ENCODE data around the gene ZBTB46. TPM values are rescaled to one million over a fixed set of nuclear protein-coding genes. Genes with fewer than 3 reads are reported as not detected.
A peak's percentile ranks its signal among the peaks of the same experiment; 100 is the strongest.

Gene ZBTB46
- total RNA-seq, 5 donors from 2014 or later (not counting 1 experiment from before 2014, with no cell fraction given), result 0.20 to 0.95 (median 0.30) TPM

- Mint-ChIP-seq H3K27ac (peak overlapping the region; percentile 83 to 85), H3K9me3 (no peaks in the 10 kb centered on the region), H3K4me1 (peaks cover 35 to 39% (median 39%) of the 10 kb centered on the region in 3 donors), H3K27me3 (no peaks in the 10 kb centered on the region), H3K4me3 (peak overlapping the region in 2 of 3 donors; percentile 21 to 67), H3K36me3 (peaks cover 9% of the 10 kb centered on the region)
- H3K27ac ChIP-seq (ENCODE audit: low read length), result no peak overlapping the region
- ChIA-PET CTCF (no interaction called here), POLR2A (no interaction called here)
- WGBS (ENCODE audit: insufficient coverage), result 54% methylated on average over 5 of the region's 7 CpGs
- H3K9me3 ChIP-seq, result no peaks in the 10 kb centered on the region
- DNase-seq (no peak), ATAC-seq (replicated peaks in 1 of 4) (no peak)
- peaks cover 7 to 8% of the 10 kb centered on the region in 2 donors for H3K36me3 ChIP-seq (ENCODE audit: control insufficient read depth in 2 of 2, extremely low read depth in 1 of 2, insufficient read depth in 1 of 2, low read length in 1 of 2)
- H3K4me1 ChIP-seq (ENCODE audit: control insufficient read depth in 1 of 2, extremely low read depth in 1 of 2, insufficient read depth in 2 of 2, low read length in 2 of 2), result peaks cover 7 to 45% of the 10 kb centered on the region in 2 experiments
- peaks cover 0 to 20% of the 10 kb centered on the region in 2 experiments for H3K27me3 ChIP-seq (replicated peaks in 1 of 2; ENCODE audit: control insufficient read depth in 2 of 2, extremely low read depth in 1 of 2, insufficient read depth in 2 of 2, low read length in 1 of 2)
- peak overlapping the region in 1 of 2 donors; percentile 29 for H3K4me3 ChIP-seq (ENCODE audit: control insufficient read depth in 1 of 2, extremely low read depth in 1 of 2, low read length in 1 of 2)
Observed at GRCh38 chr20:63859166-63859699, 28.2 kb upstream of the ZBTB46 start.

GRCh38 chr20:63858393-63859165 lies 27.5 kb upstream of the ZBTB46 start:
- no peak overlapping the region for H3K27ac ChIP-seq (ENCODE audit: low read length)

GRCh38 chr20:63857764-63858392 lies 26.8 kb upstream of the ZBTB46 start:
- POLR2A ChIA-PET, result no interaction called here
- H3K27ac Mint-ChIP-seq, result peak overlapping the region in 1 of 2 donors; percentile 67
- H3K27ac ChIP-seq (ENCODE audit: low read length), result no peak overlapping the region

More at GRCh38 chr20:63858393-63859165, 27.5 kb upstream of the ZBTB46 start:
- Mint-ChIP-seq H3K27me3 (no peaks in the 10 kb centered on the region), H3K9me3 (no peaks in the 10 kb centered on the region), H3K36me3 (peaks cover 9% of the 10 kb centered on the region), H3K4me3 (peak overlapping the region in 2 of 3 donors; percentile 34 to 67), H3K4me1 (peaks cover 28 to 33% (median 32%) of the 10 kb centered on the region in 3 donors), H3K27ac (peak overlapping the region; percentile 83 to 85)
- H3K4me1 ChIP-seq (ENCODE audit: control insufficient read depth in 1 of 2, extremely low read depth in 1 of 2, insufficient read depth in 2 of 2, low read length in 2 of 2), result peaks cover 7 to 46% of the 10 kb centered on the region in 2 experiments
- H3K9me3 ChIP-seq, result no peaks in the 10 kb centered on the region
- DNase-seq, result peak in 1 of 35 experiments; percentile 21
- CTCF ChIA-PET, result no interaction called here
- POLR2A ChIA-PET, result no interaction called here
- H3K4me3 ChIP-seq (ENCODE audit: control insufficient read depth in 1 of 2, extremely low read depth in 1 of 2, low read length in 1 of 2), result peak overlapping the region in 1 of 2 donors; percentile 29
- WGBS (ENCODE audit: insufficient coverage), result 0% methylated on average over 4 of the region's 12 CpGs
- peaks cover 7 to 8% of the 10 kb centered on the region in 2 donors for H3K36me3 ChIP-seq (ENCODE audit: control insufficient read depth in 2 of 2, extremely low read depth in 1 of 2, insufficient read depth in 1 of 2, low read length in 1 of 2)
- peak; percentile 22 to 35 (median 32) for ATAC-seq (replicated peaks in 1 of 4)
- H3K27me3 ChIP-seq (replicated peaks in 1 of 2; ENCODE audit: control insufficient read depth in 2 of 2, extremely low read depth in 1 of 2, insufficient read depth in 2 of 2, low read length in 1 of 2), result peaks cover 0 to 27% of the 10 kb centered on the region in 2 experiments

GRCh38 chr20:63856098-63856511 lies 25.0 kb upstream of the ZBTB46 start:
- Histone ChIP-seq H3K27ac (ENCODE audit: low read length) (no peak overlapping the region), H3K4me3 (ENCODE audit: control insufficient read depth in 1 of 2, extremely low read depth in 1 of 2, low read length in 1 of 2) (no peak overlapping the region), H3K36me3 (ENCODE audit: control insufficient read depth in 2 of 2, extremely low read depth in 1 of 2, insufficient read depth in 1 of 2, low read length in 1 of 2) (no peaks in the 10 kb centered on the region), H3K9me3 (no peaks in the 10 kb centered on the region), H3K4me1 (ENCODE audit: control insufficient read depth in 1 of 2, extremely low read depth in 1 of 2, insufficient read depth in 2 of 2, low read length in 2 of 2) (peaks cover 3 to 42% of the 10 kb centered on the region in 2 experiments), H3K27me3 (replicated peaks in 1 of 2; ENCODE audit: control insufficient read depth in 2 of 2, extremely low read depth in 1 of 2, insufficient read depth in 2 of 2, low read length in 1 of 2) (peaks cover 0 to 49% of the 10 kb centered on the region in 2 experiments)
- Mint-ChIP-seq H3K4me1 (peaks cover 22 to 27% (median 25%) of the 10 kb centered on the region in 3 donors), H3K27ac (no peak overlapping the region), H3K4me3 (peak overlapping the region in 1 of 3 donors; percentile 67), H3K36me3 (peaks cover 4% of the 10 kb centered on the region), H3K27me3 (peaks cover 4 to 8% of the 10 kb centered on the region in 2 donors), H3K9me3 (no peaks in the 10 kb centered on the region)
- ATAC-seq (replicated peaks in 1 of 4) (no peak), DNase-seq (no peak)
- 98% methylated on average over 21 of the region's 22 CpGs for WGBS (ENCODE audit: insufficient coverage)
- ChIA-PET POLR2A (no interaction called here), CTCF (no interaction called here)

More at GRCh38 chr20:63857764-63858392, 26.8 kb upstream of the ZBTB46 start:
- peaks cover 6 to 7% of the 10 kb centered on the region in 2 donors for H3K36me3 ChIP-seq (ENCODE audit: control insufficient read depth in 2 of 2, extremely low read depth in 1 of 2, insufficient read depth in 1 of 2, low read length in 1 of 2)
- no peaks in the 10 kb centered on the region for H3K9me3 Mint-ChIP-seq
- 44% methylated on average over 9 of the region's 14 CpGs for WGBS (ENCODE audit: insufficient coverage)
- ATAC-seq (replicated peaks in 1 of 4), result peak in 1 of 4 experiments; percentile 22
- H3K27me3 Mint-ChIP-seq, result no peaks in the 10 kb centered on the region
- no peak for DNase-seq
- peaks cover 0 to 33% of the 10 kb centered on the region in 2 experiments for H3K27me3 ChIP-seq (replicated peaks in 1 of 2; ENCODE audit: control insufficient read depth in 2 of 2, extremely low read depth in 1 of 2, insufficient read depth in 2 of 2, low read length in 1 of 2)
- no peak overlapping the region for H3K4me3 ChIP-seq (ENCODE audit: control insufficient read depth in 1 of 2, extremely low read depth in 1 of 2, low read length in 1 of 2)
- H3K4me3 Mint-ChIP-seq, result peak overlapping the region in 1 of 3 donors; percentile 67
- H3K9me3 ChIP-seq, result no peaks in the 10 kb centered on the region
- H3K4me1 Mint-ChIP-seq, result peaks cover 22 to 27% (median 25%) of the 10 kb centered on the region in 3 donors
- peaks cover 4% of the 10 kb centered on the region for H3K36me3 Mint-ChIP-seq
- CTCF ChIA-PET, result no interaction called here
- peaks cover 3 to 42% of the 10 kb centered on the region in 2 experiments for H3K4me1 ChIP-seq (ENCODE audit: control insufficient read depth in 1 of 2, extremely low read depth in 1 of 2, insufficient read depth in 2 of 2, low read length in 2 of 2)

- no peak overlapping the region for H3K4me3 ChIP-seq (ENCODE audit: control insufficient read depth in 1 of 2, extremely low read depth in 1 of 2, low read length in 1 of 2)
- ChIA-PET CTCF (no interaction called here), POLR2A (no interaction called here)
- peaks cover 3 to 42% of the 10 kb centered on the region in 2 experiments for H3K4me1 ChIP-seq (ENCODE audit: control insufficient read depth in 1 of 2, extremely low read depth in 1 of 2, insufficient read depth in 2 of 2, low read length in 2 of 2)
- H3K27ac ChIP-seq (ENCODE audit: low read length), result no peak overlapping the region
- H3K27ac Mint-ChIP-seq, result no peak overlapping the region
- WGBS (ENCODE audit: insufficient coverage), result 91% methylated on average over 10 of the region's 36 CpGs
- peaks cover 24 to 29% (median 25%) of the 10 kb centered on the region in 3 donors for H3K4me1 Mint-ChIP-seq
- peaks cover 4 to 14% of the 10 kb centered on the region in 2 donors for H3K27me3 Mint-ChIP-seq
- no peaks in the 10 kb centered on the region for H3K36me3 Mint-ChIP-seq
- no peaks in the 10 kb centered on the region for H3K9me3 Mint-ChIP-seq
- H3K36me3 ChIP-seq (ENCODE audit: control insufficient read depth in 2 of 2, extremely low read depth in 1 of 2, insufficient read depth in 1 of 2, low read length in 1 of 2), result no peaks in the 10 kb centered on the region
- DNase-seq, result no peak
- H3K27me3 ChIP-seq (replicated peaks in 1 of 2; ENCODE audit: control insufficient read depth in 2 of 2, extremely low read depth in 1 of 2, insufficient read depth in 2 of 2, low read length in 1 of 2), result peaks cover 0 to 55% of the 10 kb centered on the region in 2 experiments
- H3K4me3 Mint-ChIP-seq, result no peak overlapping the region
- H3K9me3 ChIP-seq, result no peaks in the 10 kb centered on the region
- no peak for ATAC-seq (replicated peaks in 1 of 4)
Observed at GRCh38 chr20:63855363-63856097, 24.5 kb upstream of the ZBTB46 start.
